DLD1 (cell line): ENCODE results near the gene R3HDM2.
"Not testable (repeated sequence)": the region's sequence is repeated elsewhere in the genome, so short reads cannot be mapped to it uniquely, and the experiment has no call there.

Experiments used
- in situ Hi-C: cut with HindIII; loops from 2 replicates; pipeline ENCODE4 v1.10.0; 2017; ENCODE audit warnings: low sequenced_read_pairs

R3HDM2 gene

GRCh38 chr12:57336299-57336698, 94.5 kb downstream of the R3HDM2 start:
- in situ Hi-C loops = not testable (repeated sequence)

- in situ Hi-C loops = no loop called here
Measured at GRCh38 chr12:57334219-57334618, 96.6 kb downstream of the R3HDM2 start.

DNA sequence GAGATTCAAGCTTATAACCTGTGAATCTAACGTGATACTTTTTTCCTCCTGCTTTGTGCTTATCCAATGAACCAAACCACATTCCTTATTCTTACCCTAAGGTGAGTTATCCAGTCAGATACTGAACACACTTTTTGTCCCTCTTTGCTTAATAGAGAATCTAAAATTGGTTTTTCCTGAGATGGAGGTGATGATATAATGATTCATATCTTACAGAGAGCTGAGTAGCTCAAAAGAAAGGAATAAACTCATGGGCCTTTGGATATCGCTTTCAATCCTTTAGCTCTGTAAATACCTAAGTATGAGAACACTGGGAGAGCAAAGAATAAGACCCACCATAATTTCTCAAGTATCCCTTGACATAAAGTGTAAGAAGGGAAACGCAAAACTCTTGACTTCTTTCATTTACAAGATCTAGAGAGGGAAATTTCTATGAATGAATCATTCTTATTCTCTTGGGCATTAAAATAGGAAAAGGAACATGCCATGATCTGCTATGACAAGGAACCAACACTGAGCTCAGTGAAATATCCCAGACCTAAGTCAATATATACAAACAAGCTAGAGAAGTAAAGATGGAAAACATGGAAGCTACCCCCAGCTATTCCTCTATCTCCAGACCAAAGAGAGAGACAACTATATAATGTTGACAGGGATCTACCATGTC, 98.1 kb downstream of the R3HDM2 start:
- in situ Hi-C loops = no loop called here

- in situ Hi-C loops = no loop called here
Measured at GRCh38 chr12:57330992-57331391, 99.9 kb downstream of the R3HDM2 start.

GRCh38 chr12:57329219-57329618, 101.6 kb downstream of the R3HDM2 start:
- in situ Hi-C loops = no loop called here

GRCh38 chr12:57325395-57325794, 105.4 kb downstream of the R3HDM2 start:
- in situ Hi-C loops = no loop called here

DNA sequence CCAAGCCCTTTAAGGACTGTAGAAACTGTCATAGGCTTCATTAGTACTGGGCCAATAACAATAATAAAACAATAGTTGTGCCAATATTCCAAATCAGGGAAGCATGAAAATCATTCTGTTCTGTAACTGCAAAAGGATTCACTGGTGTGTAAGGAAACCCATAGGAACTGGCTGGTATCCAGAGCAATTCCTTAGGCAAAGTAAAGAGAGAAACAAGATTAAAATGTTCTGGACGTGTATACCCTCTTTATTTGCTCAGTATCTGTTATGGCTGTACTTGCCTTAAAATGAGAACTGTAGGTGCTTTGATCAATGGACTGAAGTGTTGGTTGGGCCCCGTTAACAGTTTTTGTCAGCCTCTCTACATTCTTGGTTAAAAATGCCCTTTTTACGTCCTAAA, 107.4 kb downstream of the R3HDM2 start:
- in situ Hi-C loops = no loop called here

GRCh38 chr12:57320639-57321038, 110.2 kb downstream of the R3HDM2 start:
- in situ Hi-C loops = no loop called here

DNA sequence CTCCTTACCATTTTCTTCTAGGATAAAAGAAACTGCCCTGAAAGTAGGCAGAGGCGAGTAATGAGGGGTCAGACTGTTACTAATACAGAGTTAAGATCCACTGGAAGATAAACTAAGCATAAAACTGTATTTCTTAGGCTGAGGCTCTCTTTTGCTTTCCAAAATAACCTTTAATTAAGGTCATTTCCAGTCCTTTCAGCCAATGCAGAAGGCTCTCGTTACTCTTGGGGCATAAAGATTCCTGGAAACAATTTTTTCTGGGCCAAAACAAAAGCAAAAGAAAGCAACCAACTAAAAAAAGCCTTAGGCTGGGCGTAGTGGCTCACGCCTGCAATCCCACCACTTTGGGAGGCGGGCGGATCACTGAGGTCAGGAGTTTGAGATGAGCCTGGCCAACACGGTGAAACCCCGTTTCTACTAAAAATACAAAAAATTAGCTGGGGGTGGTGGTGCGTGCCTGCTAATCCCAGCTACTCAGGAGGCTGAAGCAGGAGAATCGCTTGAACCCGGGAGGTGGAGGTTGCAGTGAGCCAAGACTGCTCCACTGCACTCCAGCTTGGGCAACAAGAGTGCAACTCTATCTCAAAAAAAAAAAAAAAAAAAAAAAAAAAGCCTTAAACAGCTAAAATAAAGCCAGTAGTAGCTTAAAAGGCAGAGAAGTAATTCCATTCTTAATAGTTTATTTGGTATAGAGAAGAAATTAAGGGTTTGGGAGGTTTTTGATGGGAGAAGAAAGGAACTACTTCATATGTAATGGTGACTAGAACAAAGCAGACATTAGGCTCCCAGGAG, 111.0 kb downstream of the R3HDM2 start:
- in situ Hi-C loops = no loop called here

- in situ Hi-C loops = no loop called here
Measured at GRCh38 chr12:57315681-57316080, 115.2 kb downstream of the R3HDM2 start.

GRCh38 chr12:57312287-57312686, 118.6 kb downstream of the R3HDM2 start:
- in situ Hi-C loops = not testable (repeated sequence)

- in situ Hi-C loops = no loop called here
Measured at GRCh38 chr12:57309420-57309819, 121.4 kb downstream of the R3HDM2 start.

GRCh38 chr12:57300961-57301584, 129.8 kb downstream of the R3HDM2 start:
- in situ Hi-C loops = no loop called here

GRCh38 chr12:57299514-57300016, 131.3 kb downstream of the R3HDM2 start:
- in situ Hi-C loops = no loop called here

DNA sequence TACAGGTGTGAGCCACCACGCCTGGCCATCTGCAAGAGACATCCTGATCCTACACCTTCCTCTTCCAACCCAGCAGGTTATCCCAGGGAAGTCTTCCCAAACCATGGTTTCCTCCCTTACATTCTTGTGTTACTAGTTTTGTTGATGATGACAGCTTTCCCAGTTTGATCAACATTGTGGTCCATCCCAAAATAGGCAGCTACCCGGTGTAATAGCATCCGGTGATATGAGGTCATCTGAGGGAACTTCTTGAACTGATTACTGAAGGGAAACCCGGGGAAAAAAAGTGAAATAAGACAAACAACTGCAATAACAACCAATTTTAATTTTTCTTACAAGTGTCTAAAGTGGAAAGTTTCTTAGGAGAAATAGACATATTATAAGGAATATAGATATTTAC, 134.6 kb downstream of the R3HDM2 start:
- in situ Hi-C loops = no loop called here

DNA sequence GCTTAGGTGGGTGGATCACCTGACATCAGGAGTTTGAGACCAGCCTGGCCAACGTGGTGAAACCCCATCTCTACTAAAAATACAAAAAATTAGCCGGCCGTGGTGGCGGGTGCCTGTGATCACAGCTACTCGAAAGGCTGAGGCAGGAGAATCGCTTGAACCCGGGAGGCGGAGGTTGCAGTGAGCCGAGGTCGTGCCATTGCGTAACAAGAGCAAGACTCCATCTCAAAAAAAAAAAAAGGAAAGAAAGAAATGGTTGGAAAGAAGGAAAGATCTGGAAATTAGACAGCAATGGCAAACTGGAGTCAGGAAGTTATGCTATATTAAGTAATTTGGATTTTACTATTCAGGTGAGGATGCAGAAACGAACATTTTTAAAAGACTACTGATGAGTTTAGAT, 148.8 kb downstream of the R3HDM2 start:
- in situ Hi-C loops = not testable (repeated sequence)

- in situ Hi-C loops = no loop called here
Measured at GRCh38 chr12:57280211-57281062, 150.4 kb downstream of the R3HDM2 start.

- in situ Hi-C loops = no loop called here
Measured at GRCh38 chr12:57278465-57279381, 152.1 kb downstream of the R3HDM2 start.

GRCh38 chr12:57276935-57277563, 153.8 kb downstream of the R3HDM2 start:
- in situ Hi-C loops = no loop called here
